Parathyroid adenoma (tissue), 2 donors: ENCODE results near the gene CDH3.

Experiments
- H2AFZ ChIP-seq: fragments of 300-600 bp; sonication (generic); one replicate; pipeline ENCODE4 v1.7.0; 2017; ENCODE audit warnings: antibody characterized with exemption, mild to moderate bottlenecking
- H3K27ac ChIP-seq: fragments of 300-600 bp; sonication (generic); one replicate; pipeline ENCODE4 v1.7.0; 2017
- H3K27me3 ChIP-seq: fragments of 300-600 bp; sonication (generic); one replicate; pipeline ENCODE4 v1.7.0; 2017; ENCODE audit warnings: low read length; ENCODE audit not compliant: control insufficient read depth, insufficient read depth
- H3K36me3 ChIP-seq: fragments of 300-600 bp; sonication (generic); one replicate; pipeline ENCODE4 v1.7.0; 2017; ENCODE audit warnings: low read length; ENCODE audit not compliant: control insufficient read depth, insufficient read depth
- H3K4me1 ChIP-seq: fragments of 300-600 bp; sonication (generic); one replicate; pipeline ENCODE4 v1.7.0; 2017; ENCODE audit warnings: control low read depth
- H3K4me2 ChIP-seq: fragments of 300-600 bp; sonication (generic); one replicate; pipeline ENCODE4 v1.7.0; 2017; ENCODE audit warnings: low read length
- H3K4me3 ChIP-seq: fragments of 300-600 bp; sonication (generic); one replicate; pipeline ENCODE4 v1.7.0; 2017; ENCODE audit warnings: low read depth, low read length
- H3K79me2 ChIP-seq: fragments of 300-600 bp; sonication (generic); one replicate; pipeline ENCODE4 v1.7.0; 2017; ENCODE audit warnings: control low read depth
- H3K9ac ChIP-seq: fragments of 300-600 bp; sonication (generic); one replicate; pipeline ENCODE4 v1.7.0; 2017; ENCODE audit warnings: mild to moderate bottlenecking
- H3K9me3 ChIP-seq: fragments of 300-600 bp; sonication (generic); one replicate; pipeline ENCODE4 v1.7.0; 2017; ENCODE audit warnings: low read length; ENCODE audit not compliant: control insufficient read depth
- TF ChIP-seq, protein P1 (sequence below): fragments of 300-600 bp; sonication (generic); IDR thresholded peaks from one replicate; pipeline ENCODE4 v1.7.0; 2017; ENCODE audit warnings: antibody characterized with exemption, mild to moderate bottlenecking
- donor health status: primary hyperparathyroidism.

CDH3 gene

DNA sequence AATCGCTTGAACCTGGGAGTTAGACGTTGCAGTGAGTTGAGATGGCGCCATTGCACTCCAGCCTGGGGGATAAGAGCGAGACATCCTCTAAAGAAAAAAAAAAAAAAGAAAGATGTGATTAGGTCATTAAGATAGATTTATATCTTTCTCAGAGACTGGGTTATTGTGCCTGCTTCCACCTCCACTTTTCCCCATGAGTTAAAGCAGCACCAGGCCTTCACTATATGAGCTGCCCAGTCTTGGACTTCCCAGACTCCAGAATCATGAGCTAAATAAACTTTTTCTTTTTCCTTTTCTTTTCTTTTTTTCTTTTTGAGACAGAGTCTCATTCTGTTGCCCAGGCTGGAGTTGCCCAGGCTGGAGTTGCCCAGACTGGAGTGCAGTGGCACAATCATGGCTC, 72.6 kb downstream of the CDH3 start:
- Histone ChIP-seq H3K79me2 (no peaks in the 10 kb centered on the region), H2AFZ (no peak overlapping the region), H3K9me3 (no peaks in the 10 kb centered on the region), H3K4me1 (peaks cover 6% of the 10 kb centered on the region), H3K4me2 (no peak overlapping the region), H3K36me3 (no peaks in the 10 kb centered on the region), H3K27me3 (no peaks in the 10 kb centered on the region), H3K27ac (no peak overlapping the region), H3K4me3 (no peak overlapping the region), H3K9ac (no peak overlapping the region)
- TF ChIP-seq, protein P1, sequence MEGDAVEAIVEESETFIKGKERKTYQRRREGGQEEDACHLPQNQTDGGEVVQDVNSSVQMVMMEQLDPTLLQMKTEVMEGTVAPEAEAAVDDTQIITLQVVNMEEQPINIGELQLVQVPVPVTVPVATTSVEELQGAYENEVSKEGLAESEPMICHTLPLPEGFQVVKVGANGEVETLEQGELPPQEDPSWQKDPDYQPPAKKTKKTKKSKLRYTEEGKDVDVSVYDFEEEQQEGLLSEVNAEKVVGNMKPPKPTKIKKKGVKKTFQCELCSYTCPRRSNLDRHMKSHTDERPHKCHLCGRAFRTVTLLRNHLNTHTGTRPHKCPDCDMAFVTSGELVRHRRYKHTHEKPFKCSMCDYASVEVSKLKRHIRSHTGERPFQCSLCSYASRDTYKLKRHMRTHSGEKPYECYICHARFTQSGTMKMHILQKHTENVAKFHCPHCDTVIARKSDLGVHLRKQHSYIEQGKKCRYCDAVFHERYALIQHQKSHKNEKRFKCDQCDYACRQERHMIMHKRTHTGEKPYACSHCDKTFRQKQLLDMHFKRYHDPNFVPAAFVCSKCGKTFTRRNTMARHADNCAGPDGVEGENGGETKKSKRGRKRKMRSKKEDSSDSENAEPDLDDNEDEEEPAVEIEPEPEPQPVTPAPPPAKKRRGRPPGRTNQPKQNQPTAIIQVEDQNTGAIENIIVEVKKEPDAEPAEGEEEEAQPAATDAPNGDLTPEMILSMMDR = no peak

- H3K4me2 ChIP-seq = no peak overlapping the region
- no peak overlapping the region for H3K4me3 ChIP-seq
- no peak overlapping the region for H3K27ac ChIP-seq
- H3K36me3 ChIP-seq = no peaks in the 10 kb centered on the region
- no peaks in the 10 kb centered on the region for H3K4me1 ChIP-seq
- TF ChIP-seq, protein P1 = no peak
- no peak overlapping the region for H2AFZ ChIP-seq
- H3K9me3 ChIP-seq = no peaks in the 10 kb centered on the region
- no peaks in the 10 kb centered on the region for H3K79me2 ChIP-seq
- H3K27me3 ChIP-seq = no peaks in the 10 kb centered on the region
- no peak overlapping the region for H3K9ac ChIP-seq
These were observed 73.5 kb downstream of the CDH3 start for GRCh38 chr16:68718590-68718989.

- no peak overlapping the region for H3K4me2 ChIP-seq
- H3K4me3 ChIP-seq = no peak overlapping the region
- no peaks in the 10 kb centered on the region for H3K36me3 ChIP-seq
- no peak overlapping the region for H2AFZ ChIP-seq
- H3K27me3 ChIP-seq = no peaks in the 10 kb centered on the region
- no peaks in the 10 kb centered on the region for H3K79me2 ChIP-seq
- TF ChIP-seq, protein P1 = no peak
- no peak overlapping the region for H3K27ac ChIP-seq
- no peaks in the 10 kb centered on the region for H3K4me1 ChIP-seq
- no peak overlapping the region for H3K9ac ChIP-seq
- H3K9me3 ChIP-seq = no peaks in the 10 kb centered on the region
These were observed 74.9 kb downstream of the CDH3 start for GRCh38 chr16:68719993-68720489.

DNA sequence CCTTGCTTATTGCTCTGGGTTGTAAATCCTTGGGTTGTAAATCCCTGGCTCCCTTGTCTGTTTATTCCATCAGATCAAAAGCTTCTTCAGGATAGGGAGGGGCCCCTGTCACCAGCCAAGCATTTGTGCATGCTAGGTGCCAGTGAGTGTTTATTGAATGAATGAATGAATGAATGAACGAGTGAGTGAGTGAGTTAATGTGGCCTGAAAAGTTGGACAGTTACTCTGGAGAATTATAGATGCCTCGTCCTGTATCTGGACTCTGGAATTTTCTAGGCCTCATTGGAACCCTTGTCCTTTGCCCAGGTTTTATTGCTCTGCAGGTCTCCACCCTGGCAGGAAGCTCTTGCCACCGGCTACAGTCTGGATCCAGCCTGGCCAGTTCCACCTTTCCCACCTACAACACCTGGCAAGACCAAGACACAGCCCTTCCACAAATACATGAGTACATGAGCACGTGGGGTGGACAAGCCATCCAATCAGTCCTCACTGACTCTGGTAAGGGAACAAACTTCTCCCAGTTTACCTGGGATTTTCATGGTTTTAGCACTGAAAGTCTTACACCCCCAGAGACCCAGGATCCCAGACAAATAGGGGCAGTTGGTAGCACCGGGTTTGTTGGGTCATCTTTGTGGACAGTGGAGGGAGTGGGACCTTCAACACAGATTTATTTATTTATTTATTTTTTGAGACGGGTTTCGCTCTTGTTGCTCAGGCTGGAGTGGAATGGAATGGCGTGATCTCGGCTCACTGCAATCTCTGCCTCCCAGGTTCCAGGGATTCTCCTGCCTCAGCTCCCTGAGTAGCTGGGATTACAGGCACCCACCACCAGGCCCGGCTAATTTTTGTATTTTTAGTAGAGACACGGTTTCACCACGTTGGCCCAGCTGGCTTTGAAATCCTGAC, 77.3 kb downstream of the CDH3 start:
- Histone ChIP-seq H2AFZ (no peak overlapping the region), H3K4me3 (no peak overlapping the region), H3K9ac (no peak overlapping the region), H3K4me1 (no peaks in the 10 kb centered on the region), H3K36me3 (no peaks in the 10 kb centered on the region), H3K27ac (no peak overlapping the region), H3K4me2 (no peak overlapping the region), H3K79me2 (no peaks in the 10 kb centered on the region), H3K27me3 (no peaks in the 10 kb centered on the region), H3K9me3 (no peaks in the 10 kb centered on the region)
- TF ChIP-seq, protein P1 = no peak
